HG02642 (cell line): ENCODE data around the gene MEX3C.

Source experiments
- ATAC-seq: cut with Tn5 transposase; IDR thresholded peaks from one replicate; pipeline ENCODE4 v1.9.1; 2021; ENCODE audit warnings: mild to moderate bottlenecking; ENCODE audit not compliant: unreplicated experiment, poor library complexity

MEX3C gene

GRCh38 chr18:51125976-51126375, 71.5 kb downstream of the MEX3C start:
- ATAC-seq: no peak
